Pons (tissue), 1 donor: ENCODE results near the gene SHROOM3.

Source experiments
- DNase-seq: peaks from one replicate; pipeline ENCODE4 v3.0.0-alpha.2; 2016; ENCODE audit warnings: low spot score

Gene SHROOM3

GRCh38 chr4:76821641-76822040, 386.6 kb downstream of the SHROOM3 start:
- no peak for DNase-seq

DNA sequence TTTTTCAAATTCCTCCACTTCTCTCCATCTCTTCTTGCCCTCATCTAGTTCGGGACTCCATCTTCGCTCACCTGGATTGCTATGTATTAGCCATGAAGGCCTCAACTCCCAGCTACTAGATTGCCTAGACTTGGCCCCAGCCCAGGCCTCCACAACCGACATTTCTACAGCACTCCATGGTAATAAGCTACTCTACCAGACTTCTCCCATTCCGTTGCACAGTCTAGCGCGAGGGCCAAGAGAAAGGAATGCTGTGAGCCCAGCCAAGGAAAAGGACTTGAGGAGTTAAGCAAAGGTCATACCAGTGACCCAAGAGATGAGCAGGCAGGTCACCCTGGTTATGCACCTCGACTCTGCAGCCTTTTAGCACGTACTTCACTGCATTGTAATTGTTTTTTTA, 387.3 kb downstream of the SHROOM3 start:
- DNase-seq, result no peak

DNA sequence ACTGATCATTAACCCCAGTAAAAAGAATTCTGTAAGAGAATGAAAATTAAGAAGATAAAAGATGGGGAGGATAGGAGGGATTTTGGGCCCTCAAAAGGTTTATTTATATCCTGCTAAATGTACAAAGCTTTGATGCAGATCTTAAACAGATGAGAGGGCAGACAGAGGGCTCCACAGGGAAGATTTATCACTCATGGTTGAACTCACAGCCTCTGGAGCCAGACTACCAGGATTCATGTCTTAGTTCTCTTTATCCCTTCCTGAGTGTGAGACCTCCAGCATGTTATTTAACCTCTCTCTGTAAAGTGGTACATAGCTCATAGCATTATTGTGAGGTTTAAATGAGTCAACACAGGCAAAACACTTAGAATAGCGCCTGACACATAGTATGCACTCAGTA, 388.5 kb downstream of the SHROOM3 start:
- no peak for DNase-seq

DNA sequence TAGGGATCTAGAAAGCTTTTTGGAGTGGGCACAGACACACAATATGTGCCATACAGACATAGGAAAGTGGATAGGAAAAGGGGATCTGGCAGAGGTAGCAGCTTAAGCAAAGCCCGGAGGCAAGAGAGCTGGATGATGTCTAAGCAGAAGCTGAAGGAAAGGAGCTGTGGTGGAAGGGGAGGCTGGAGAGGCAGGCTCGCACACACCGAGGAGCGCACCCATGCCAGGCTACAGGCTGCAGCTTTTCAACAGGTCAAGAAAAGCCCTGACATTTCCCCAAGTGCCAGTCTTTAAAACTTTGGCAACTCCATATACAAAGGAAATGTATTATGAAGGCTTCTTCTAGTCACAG, 395.6 kb downstream of the SHROOM3 start:
- no peak for DNase-seq

GRCh38 chr4:76830964-76831703, 396.1 kb downstream of the SHROOM3 start:
- no peak for DNase-seq

DNA sequence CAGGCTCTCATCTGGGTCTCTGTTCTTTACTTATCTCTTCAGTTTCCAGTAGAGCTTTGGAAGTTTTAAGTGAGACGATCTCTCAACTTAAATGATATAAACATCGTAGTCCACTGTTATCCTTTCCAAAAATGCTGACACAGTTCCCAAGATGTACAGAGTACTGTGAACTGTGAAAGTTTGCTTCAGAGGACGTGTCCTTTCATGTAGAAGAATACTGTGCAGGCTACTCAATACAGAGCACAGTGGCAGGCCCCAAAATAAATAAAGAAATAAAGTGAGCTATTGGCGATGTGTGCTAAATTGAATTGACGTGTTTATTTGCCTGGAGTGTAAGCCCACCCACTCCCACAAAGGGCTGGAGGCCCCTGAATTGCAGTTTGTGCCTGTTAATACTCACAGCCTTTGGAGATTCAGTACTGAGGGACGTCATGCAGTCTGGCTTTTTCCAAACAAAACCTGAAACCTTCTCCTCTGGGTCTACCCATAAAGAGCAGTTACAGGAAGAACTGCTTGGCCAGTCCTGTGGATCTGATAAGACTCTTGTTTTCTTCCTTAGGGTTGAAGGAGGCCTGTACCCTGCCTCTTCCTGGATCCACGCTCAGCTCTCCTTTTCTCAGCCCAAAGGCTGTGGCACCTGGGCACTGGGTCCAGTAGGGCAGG, 396.8 kb downstream of the SHROOM3 start:
- DNase-seq, result no peak
